ENCODE measurements around the gene GMDS.

The GMDS gene

DNA sequence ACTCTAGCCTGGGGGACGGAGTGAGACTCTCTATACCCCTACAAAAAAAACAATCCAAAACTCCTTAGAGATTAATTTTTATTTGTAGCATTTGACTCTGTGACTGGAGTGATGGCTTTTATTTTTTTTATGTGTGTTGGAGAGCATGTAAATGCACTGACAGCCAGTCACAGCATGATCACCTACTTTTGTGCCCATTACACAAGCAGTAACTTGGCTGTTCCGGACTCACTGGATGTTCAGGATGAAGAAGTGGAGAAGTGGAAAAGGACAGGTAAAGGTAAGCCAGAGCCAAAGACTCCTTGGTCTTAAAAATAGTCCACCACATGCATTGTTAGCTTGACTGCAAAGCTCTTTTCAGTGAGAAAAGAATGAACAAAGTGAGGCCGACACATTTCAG, 413.0 kb downstream of the GMDS start:
- DNase-seq: no peak
- H3K4me2 ChIP-seq (ENCODE audit: low read depth, low read length): no peak overlapping the region

DNA sequence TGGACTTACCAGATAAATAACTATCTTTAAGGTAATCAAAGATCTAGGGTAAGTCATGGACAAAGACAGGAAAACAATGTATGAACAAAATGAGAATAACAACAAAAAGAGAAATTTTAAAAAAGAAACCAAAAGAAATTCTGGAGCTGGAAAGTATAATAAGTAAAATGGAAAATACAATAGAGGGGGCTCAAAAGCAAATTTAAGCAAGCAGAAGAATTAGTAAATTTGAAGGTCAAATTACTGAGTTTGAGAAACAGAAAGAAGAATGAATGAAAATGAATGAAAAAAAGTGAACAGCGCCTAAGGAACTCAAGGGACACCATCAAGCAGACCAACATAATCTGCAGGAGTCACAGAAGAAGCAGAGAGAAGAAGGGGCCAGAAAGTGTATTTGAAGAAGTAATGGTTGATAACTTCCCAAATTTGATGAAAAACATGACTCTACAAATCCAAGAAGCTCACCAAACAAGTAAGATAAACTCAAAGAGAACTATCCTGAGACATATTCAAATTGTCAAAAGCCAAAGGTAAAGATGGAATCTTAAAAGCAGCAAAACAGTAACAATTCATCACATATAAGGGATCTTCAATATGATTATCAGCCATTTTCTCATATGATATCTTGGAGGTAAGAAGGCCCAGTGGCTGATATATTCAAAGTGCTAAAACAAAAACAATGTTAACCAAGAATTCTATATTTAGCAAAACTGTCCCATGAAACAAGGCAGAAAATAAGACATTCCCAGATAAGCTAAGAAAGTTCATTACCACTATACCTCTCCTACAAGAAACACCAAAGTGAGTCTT, 417.2 kb downstream of the GMDS start:
- Histone ChIP-seq H2AFZ (ENCODE audit: low read length) (no peak overlapping the region), H3K9ac (ENCODE audit: low read length) (no peak overlapping the region), H3K4me2 (ENCODE audit: low read depth, low read length) (no peak overlapping the region), H3K36me3 (replicated peaks; ENCODE audit: insufficient read depth, low read length) (no peaks in the 10 kb centered on the region), H3K27ac (ENCODE audit: low read length) (no peak overlapping the region), H3F3A (ENCODE audit: insufficient read depth, low read length) (no peaks in the 10 kb centered on the region), H3K79me2 (ENCODE audit: low read length) (no peaks in the 10 kb centered on the region), H4K20me1 (ENCODE audit: insufficient read depth, low read length) (no peaks in the 10 kb centered on the region), H3K9me3 (replicated peaks; ENCODE audit: insufficient read depth, low read length) (no peaks in the 10 kb centered on the region), H3K9me2 (replicated peaks; ENCODE audit: insufficient read depth, low read length) (no peaks in the 10 kb centered on the region), H3K27me3 (replicated peaks; ENCODE audit: insufficient read depth, low read length) (no peaks in the 10 kb centered on the region), H3K4me1 (ENCODE audit: low read length) (no peaks in the 10 kb centered on the region), H3K4me3 (ENCODE audit: low read length) (no peak overlapping the region)
- DNase-seq: no peak
- no peak for TF ChIP-seq EZH2 (optimal IDR thresholded peaks at IDR 0.05; ENCODE audit: low read depth, low read length)
- no peak for TF ChIP-seq EZH2phosphoT487 (IDR thresholded peaks at IDR 0.05; ENCODE audit: low read length)
- TF ChIP-seq, protein P1, sequence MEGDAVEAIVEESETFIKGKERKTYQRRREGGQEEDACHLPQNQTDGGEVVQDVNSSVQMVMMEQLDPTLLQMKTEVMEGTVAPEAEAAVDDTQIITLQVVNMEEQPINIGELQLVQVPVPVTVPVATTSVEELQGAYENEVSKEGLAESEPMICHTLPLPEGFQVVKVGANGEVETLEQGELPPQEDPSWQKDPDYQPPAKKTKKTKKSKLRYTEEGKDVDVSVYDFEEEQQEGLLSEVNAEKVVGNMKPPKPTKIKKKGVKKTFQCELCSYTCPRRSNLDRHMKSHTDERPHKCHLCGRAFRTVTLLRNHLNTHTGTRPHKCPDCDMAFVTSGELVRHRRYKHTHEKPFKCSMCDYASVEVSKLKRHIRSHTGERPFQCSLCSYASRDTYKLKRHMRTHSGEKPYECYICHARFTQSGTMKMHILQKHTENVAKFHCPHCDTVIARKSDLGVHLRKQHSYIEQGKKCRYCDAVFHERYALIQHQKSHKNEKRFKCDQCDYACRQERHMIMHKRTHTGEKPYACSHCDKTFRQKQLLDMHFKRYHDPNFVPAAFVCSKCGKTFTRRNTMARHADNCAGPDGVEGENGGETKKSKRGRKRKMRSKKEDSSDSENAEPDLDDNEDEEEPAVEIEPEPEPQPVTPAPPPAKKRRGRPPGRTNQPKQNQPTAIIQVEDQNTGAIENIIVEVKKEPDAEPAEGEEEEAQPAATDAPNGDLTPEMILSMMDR (IDR thresholded peaks at IDR 0.05; ENCODE audit: low read length): no peak

More for the DNA sequence above, 413.0 kb downstream of the GMDS start:
- Histone ChIP-seq H3F3A (ENCODE audit: insufficient read depth, low read length) (no peaks in the 10 kb centered on the region), H3K36me3 (replicated peaks; ENCODE audit: insufficient read depth, low read length) (no peaks in the 10 kb centered on the region), H3K4me1 (ENCODE audit: low read length) (no peaks in the 10 kb centered on the region), H3K9ac (ENCODE audit: low read length) (no peak overlapping the region), H3K27ac (ENCODE audit: low read length) (no peak overlapping the region), H3K79me2 (ENCODE audit: low read length) (no peaks in the 10 kb centered on the region), H3K9me2 (replicated peaks; ENCODE audit: insufficient read depth, low read length) (no peaks in the 10 kb centered on the region), H4K20me1 (ENCODE audit: insufficient read depth, low read length) (no peaks in the 10 kb centered on the region), H2AFZ (ENCODE audit: low read length) (no peak overlapping the region), H3K4me3 (ENCODE audit: low read length) (no peak overlapping the region), H3K9me3 (replicated peaks; ENCODE audit: insufficient read depth, low read length) (no peaks in the 10 kb centered on the region), H3K27me3 (replicated peaks; ENCODE audit: insufficient read depth, low read length) (no peaks in the 10 kb centered on the region)
- TF ChIP-seq, protein P1 (IDR thresholded peaks at IDR 0.05; ENCODE audit: low read length): no peak

DNA sequence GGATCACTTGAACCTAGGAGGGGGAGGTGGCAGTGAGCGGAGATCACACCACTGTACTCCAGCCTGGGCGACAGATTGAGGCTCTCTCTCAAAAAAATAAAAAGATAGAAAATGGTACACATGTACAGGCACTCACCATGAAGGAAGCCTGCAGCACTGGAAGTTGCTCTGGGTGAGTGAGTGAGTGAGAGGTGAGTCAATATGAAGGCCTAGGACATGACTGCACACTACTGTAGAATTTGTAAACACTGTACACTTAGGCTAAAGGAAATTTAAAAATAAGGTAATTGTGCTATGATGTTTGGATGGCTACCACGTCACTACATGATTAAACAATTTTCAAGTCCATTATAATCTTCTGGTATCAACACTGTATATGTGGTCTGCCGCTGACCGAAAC, 419.5 kb downstream of the GMDS start:
- Histone ChIP-seq H3K79me2 (ENCODE audit: low read length) (no peaks in the 10 kb centered on the region), H3K27ac (ENCODE audit: low read length) (no peak overlapping the region), H3K27me3 (replicated peaks; ENCODE audit: insufficient read depth, low read length) (no peaks in the 10 kb centered on the region)

More for the DNA sequence above, 419.5 kb downstream of the GMDS start:
- Histone ChIP-seq H3K9me2 (replicated peaks; ENCODE audit: insufficient read depth, low read length) (no peaks in the 10 kb centered on the region), H3K36me3 (replicated peaks; ENCODE audit: insufficient read depth, low read length) (no peaks in the 10 kb centered on the region), H3K9ac (ENCODE audit: low read length) (no peak overlapping the region), H3K4me3 (ENCODE audit: low read length) (no peak overlapping the region), H4K20me1 (ENCODE audit: insufficient read depth, low read length) (no peaks in the 10 kb centered on the region), H3F3A (ENCODE audit: insufficient read depth, low read length) (peaks cover 7% of the 10 kb centered on the region; the same call in 1 of the 2 replicates), H3K4me2 (ENCODE audit: low read depth, low read length) (no peak overlapping the region), H2AFZ (ENCODE audit: low read length) (no peak overlapping the region), H3K4me1 (ENCODE audit: low read length) (peaks cover 14% of the 10 kb centered on the region), H3K9me3 (replicated peaks; ENCODE audit: insufficient read depth, low read length) (no peaks in the 10 kb centered on the region)
- DNase-seq: no peak
- TF ChIP-seq EZH2 (optimal IDR thresholded peaks at IDR 0.05; ENCODE audit: low read depth, low read length): no peak
- TF ChIP-seq, protein P1 (IDR thresholded peaks at IDR 0.05; ENCODE audit: low read length): no peak
- TF ChIP-seq EZH2phosphoT487 (IDR thresholded peaks at IDR 0.05; ENCODE audit: low read length): no peak
